KMS-11 (cell line): ENCODE data around the gene METTL24.

Source experiments
- H2AFZ ChIP-seq: fragments of 200-600 bp; sonication (generic); 2 replicates; pipeline ENCODE4 v1.6.1; 2016; ENCODE audit warnings: antibody characterized with exemption, mixed run types, low read depth
- H3K27ac ChIP-seq: fragments of 200-600 bp; sonication (generic); 2 replicates; pipeline ENCODE4 v1.6.1; 2016; ENCODE audit warnings: mild to moderate bottlenecking, mixed run types
- H3K27me3 ChIP-seq: fragments of 200-600 bp; sonication (generic); 2 replicates; pipeline ENCODE4 v1.6.1; 2017; ENCODE audit warnings: mild to moderate bottlenecking, low read depth, mixed run types, moderate library complexity; ENCODE audit not compliant: insufficient read depth
- H3K36me3 ChIP-seq: fragments of 200-600 bp; sonication (generic); 2 replicates; pipeline ENCODE4 v1.6.1; 2017; ENCODE audit warnings: mild to moderate bottlenecking, mixed run types; ENCODE audit not compliant: insufficient read depth
- H3K4me1 ChIP-seq: fragments of 200-600 bp; sonication (generic); 2 replicates; pipeline ENCODE4 v1.6.1; 2016; ENCODE audit warnings: mild to moderate bottlenecking, low read depth, mixed run types; ENCODE audit not compliant: poor library complexity, severe bottlenecking
- H3K4me2 ChIP-seq: fragments of 200-600 bp; sonication (generic); 2 replicates; pipeline ENCODE4 v1.7.0; 2016; ENCODE audit warnings: mild to moderate bottlenecking, mixed run types
- H3K4me3 ChIP-seq: fragments of 200-600 bp; sonication (generic); IDR thresholded peaks from 2 replicates; pipeline ENCODE4 v1.6.1; 2017; ENCODE audit warnings: low read depth, low read length, mixed read lengths; ENCODE audit not compliant: insufficient read depth
- H3K79me2 ChIP-seq: fragments of 200-600 bp; sonication (generic); 2 replicates; pipeline ENCODE4 v1.6.1; 2016; ENCODE audit warnings: low read depth, mixed run types; ENCODE audit not compliant: insufficient read depth
- H3K9ac ChIP-seq: fragments of 200-600 bp; sonication (generic); 2 replicates; pipeline ENCODE4 v1.6.1; 2016; ENCODE audit warnings: mild to moderate bottlenecking, mixed run types
- H4K20me1 ChIP-seq: fragments of 200-600 bp; sonication (generic); 2 replicates; pipeline ENCODE4 v1.6.1; 2016; ENCODE audit warnings: mild to moderate bottlenecking, mixed run types; ENCODE audit not compliant: insufficient read depth
- TF ChIP-seq, protein P1 (sequence below): fragments of 200-600 bp; sonication (generic); conservative IDR thresholded peaks from 2 replicates; pipeline ENCODE4 v1.6.1; 2017; ENCODE audit warnings: low read depth, mild to moderate bottlenecking, antibody characterized with exemption, low read length, moderate library complexity, mixed read lengths

Gene METTL24

DNA sequence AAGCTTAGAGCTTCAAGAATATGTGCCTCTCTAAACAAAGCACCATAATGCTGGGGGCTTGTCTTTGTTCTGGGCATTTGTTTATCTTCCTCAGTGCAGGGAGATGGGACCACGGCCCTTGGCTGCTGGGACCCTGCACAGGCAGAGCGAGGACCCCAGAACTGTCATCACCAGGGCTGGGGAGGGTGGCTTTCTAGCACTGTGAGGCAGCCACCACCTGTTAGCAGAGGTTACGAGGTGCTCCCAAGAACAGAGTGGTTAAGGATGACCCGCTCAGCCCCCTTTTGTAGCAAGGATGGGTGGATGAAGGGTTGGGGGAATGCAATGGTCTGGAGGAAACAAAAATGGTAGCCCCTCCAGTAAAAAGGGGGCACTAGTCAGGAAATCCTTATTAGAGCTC lies 34.9 kb downstream of the METTL24 start:
- TF ChIP-seq, protein P1, sequence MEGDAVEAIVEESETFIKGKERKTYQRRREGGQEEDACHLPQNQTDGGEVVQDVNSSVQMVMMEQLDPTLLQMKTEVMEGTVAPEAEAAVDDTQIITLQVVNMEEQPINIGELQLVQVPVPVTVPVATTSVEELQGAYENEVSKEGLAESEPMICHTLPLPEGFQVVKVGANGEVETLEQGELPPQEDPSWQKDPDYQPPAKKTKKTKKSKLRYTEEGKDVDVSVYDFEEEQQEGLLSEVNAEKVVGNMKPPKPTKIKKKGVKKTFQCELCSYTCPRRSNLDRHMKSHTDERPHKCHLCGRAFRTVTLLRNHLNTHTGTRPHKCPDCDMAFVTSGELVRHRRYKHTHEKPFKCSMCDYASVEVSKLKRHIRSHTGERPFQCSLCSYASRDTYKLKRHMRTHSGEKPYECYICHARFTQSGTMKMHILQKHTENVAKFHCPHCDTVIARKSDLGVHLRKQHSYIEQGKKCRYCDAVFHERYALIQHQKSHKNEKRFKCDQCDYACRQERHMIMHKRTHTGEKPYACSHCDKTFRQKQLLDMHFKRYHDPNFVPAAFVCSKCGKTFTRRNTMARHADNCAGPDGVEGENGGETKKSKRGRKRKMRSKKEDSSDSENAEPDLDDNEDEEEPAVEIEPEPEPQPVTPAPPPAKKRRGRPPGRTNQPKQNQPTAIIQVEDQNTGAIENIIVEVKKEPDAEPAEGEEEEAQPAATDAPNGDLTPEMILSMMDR: no peak
- no peaks in the 10 kb centered on the region for H3K27me3 ChIP-seq
- H3K4me3 ChIP-seq: no peak overlapping the region
- no peaks in the 10 kb centered on the region for H3K36me3 ChIP-seq
- H3K4me1 ChIP-seq: no peaks in the 10 kb centered on the region
- H3K9ac ChIP-seq: no peak overlapping the region
- no peaks in the 10 kb centered on the region for H3K79me2 ChIP-seq
- no peak overlapping the region for H2AFZ ChIP-seq
- H3K4me2 ChIP-seq: no peak overlapping the region
- H3K27ac ChIP-seq: no peak overlapping the region
- no peaks in the 10 kb centered on the region for H4K20me1 ChIP-seq

DNA sequence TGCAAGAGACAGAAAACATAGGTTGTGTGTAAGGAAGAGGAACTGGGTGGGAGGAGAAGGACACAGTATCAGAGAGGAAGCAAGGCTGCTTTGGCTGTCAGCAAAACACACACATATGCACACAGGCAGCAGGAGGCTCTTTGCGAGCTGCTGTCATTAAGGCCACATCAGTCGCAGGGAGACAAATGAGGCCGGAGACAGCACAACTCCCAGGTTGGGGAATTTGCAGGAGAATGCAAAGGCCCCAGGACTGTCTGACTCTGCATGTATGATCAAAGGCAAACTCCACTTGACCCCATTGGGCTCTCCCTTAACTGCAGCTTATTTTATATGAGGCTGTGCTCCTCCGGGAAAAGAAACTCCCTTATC lies 35.3 kb downstream of the METTL24 start:
- Histone ChIP-seq H3K4me1 (no peaks in the 10 kb centered on the region), H2AFZ (no peak overlapping the region), H3K4me3 (no peak overlapping the region), H3K27me3 (no peaks in the 10 kb centered on the region), H3K79me2 (no peaks in the 10 kb centered on the region), H3K27ac (no peak overlapping the region), H3K36me3 (no peaks in the 10 kb centered on the region), H4K20me1 (no peaks in the 10 kb centered on the region), H3K9ac (no peak overlapping the region), H3K4me2 (no peak overlapping the region)
- TF ChIP-seq, protein P1: no peak

DNA sequence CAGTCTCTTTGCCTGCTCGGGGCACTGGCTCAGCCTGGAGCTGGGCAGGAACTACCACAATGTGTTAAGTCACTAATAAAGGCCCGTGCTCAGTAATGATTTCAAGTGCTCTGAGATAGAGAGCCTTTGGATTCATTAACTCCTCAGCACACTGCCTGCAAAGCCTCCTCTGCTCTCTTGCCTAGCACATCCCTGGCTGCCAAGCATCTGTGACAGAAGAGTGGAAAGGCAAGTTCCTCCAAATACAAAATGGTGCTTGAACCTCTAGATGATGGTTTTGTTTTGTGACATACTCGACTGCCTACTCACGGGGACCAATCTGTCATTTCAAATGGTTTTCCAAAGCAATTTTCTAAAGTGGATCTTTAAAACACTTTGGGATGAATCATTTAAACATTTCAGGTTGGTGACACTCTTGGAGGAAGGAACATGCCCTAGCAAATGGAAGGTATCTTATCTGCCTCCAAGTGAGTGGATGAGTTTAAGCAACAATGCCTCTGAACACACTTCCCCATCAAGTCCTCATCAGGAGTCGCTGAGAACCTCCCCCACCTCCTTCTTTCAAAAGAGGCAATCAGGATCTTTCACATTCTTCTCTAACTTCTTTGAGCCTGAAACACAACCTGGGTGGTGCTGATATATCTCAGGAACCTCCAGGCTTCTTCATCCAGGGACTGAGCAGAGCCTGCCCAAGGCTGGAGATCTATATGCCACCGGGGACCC lies 35.8 kb downstream of the METTL24 start:
- Histone ChIP-seq H3K27ac (no peak overlapping the region), H4K20me1 (no peaks in the 10 kb centered on the region), H3K4me2 (no peak overlapping the region), H3K4me3 (no peak overlapping the region), H3K9ac (no peak overlapping the region), H3K27me3 (no peaks in the 10 kb centered on the region), H3K79me2 (no peaks in the 10 kb centered on the region), H3K4me1 (no peaks in the 10 kb centered on the region), H3K36me3 (no peaks in the 10 kb centered on the region), H2AFZ (no peak overlapping the region)
- TF ChIP-seq, protein P1: no peak

DNA sequence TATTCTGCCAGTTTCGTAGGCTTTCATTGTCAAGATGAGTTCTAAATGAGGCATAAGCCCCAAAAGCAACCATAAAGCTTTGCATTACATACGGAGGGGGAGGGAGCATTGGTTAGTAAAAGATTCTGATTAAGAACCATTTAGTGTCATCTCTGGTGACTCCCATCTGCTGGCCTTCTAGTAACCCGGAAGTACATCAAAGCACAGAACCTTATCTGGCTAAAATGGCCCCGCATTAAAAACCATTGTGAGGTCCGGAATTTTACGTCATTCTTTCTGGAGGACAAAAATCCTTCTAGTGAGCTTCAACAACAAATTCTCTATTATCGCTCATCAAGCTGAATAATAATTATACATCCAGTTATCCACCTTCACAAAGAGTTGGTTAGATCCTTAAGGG lies 37.8 kb downstream of the METTL24 start:
- no peak overlapping the region for H2AFZ ChIP-seq
- no peak overlapping the region for H3K4me3 ChIP-seq
- H3K79me2 ChIP-seq: no peaks in the 10 kb centered on the region
- no peaks in the 10 kb centered on the region for H4K20me1 ChIP-seq
- no peaks in the 10 kb centered on the region for H3K4me1 ChIP-seq
- no peaks in the 10 kb centered on the region for H3K36me3 ChIP-seq
- no peak overlapping the region for H3K27ac ChIP-seq
- no peak overlapping the region for H3K4me2 ChIP-seq
- TF ChIP-seq, protein P1: no peak
- H3K9ac ChIP-seq: no peak overlapping the region
- no peaks in the 10 kb centered on the region for H3K27me3 ChIP-seq
